RWPE1 (cell line): ENCODE results near the gene VKORC1.

Experiments
- CTCF ChIA-PET: fragments of 350-600 bp; sonication (Branson Sonifier 250); formaldehyde crosslinking; extraction: SDS; loops from one replicate; lab custom pipeline; 2021; lab: Yijun Ruan, JAX
- POLR2A ChIA-PET: fragments of 400-600 bp; formaldehyde crosslinking; extraction: SDS; loops from one replicate; lab custom pipeline; 2020; ENCODE audit warnings: antibody characterized with exemption; ENCODE audit not compliant: low non-redundant PET; lab: Yijun Ruan, JAX
- DNase-seq: peaks from one replicate; pipeline ENCODE4 v3.0.0; 2012; ENCODE audit warnings: low spot score
- H3K27ac ChIP-seq: fragments of 450-650 bp; 2 replicates; pipeline ENCODE4 v1.5.1; 2017
- CTCF ChIP-seq: fragments of 450-650 bp; conservative IDR thresholded peaks from 2 replicates; pipeline ENCODE4 v1.5.1; 2017; ENCODE audit warnings: low read depth, mild to moderate bottlenecking

VKORC1 gene

GRCh38 chr16:31134091-31134571 lies 39.5 kb upstream of the VKORC1 start:
- CTCF ChIA-PET, result interaction anchor here (1.1 to 2.2 kb wide), 2 partner anchors 8 to 13 kb away, joined by 4 to 11 read pairs; no protein-coding TSS in a partner anchor
- H3K27ac ChIP-seq, result peak overlapping the region; percentile 98
- peak; percentile 52 for DNase-seq

GRCh38 chr16:31133046-31133501 lies 38.5 kb upstream of the VKORC1 start:
- POLR2A ChIA-PET, result interaction anchor here (0.6 to 1.4 kb wide), 2 partner anchors 15 to 282 kb away, joined by 3 read pairs; partner anchors contain the start of gene KAT8
- CTCF ChIA-PET, result interaction anchor here (0.6 to 2.2 kb wide), 2 partner anchors 9 to 39 kb away, joined by 4 to 11 read pairs; no protein-coding TSS in a partner anchor
- H3K27ac ChIP-seq, result peak overlapping the region; percentile 98
- TF ChIP-seq CTCF, result no peak
- DNase-seq, result no peak

More at GRCh38 chr16:31134091-31134571, 39.5 kb upstream of the VKORC1 start:
- POLR2A ChIA-PET, result no interaction called here
- TF ChIP-seq CTCF, result no peak

- POLR2A ChIA-PET, result interaction anchor here (1.4 kb wide), 1 partner anchor 15 kb away, joined by 3 read pairs; the partner anchor contains the start of gene KAT8
These were observed 37.8 kb upstream of the VKORC1 start for GRCh38 chr16:31132303-31132979.

GRCh38 chr16:31131841-31132271 lies 37.3 kb upstream of the VKORC1 start:
- no peak for DNase-seq
- H3K27ac ChIP-seq, result peak overlapping the region; percentile 98
- POLR2A ChIA-PET, result interaction anchor here (1.7 to 2.2 kb wide), 2 partner anchors 10 to 14 kb away, joined by 8 to 15 read pairs; partner anchors contain the start of gene KAT8
- TF ChIP-seq CTCF, result no peak
- CTCF ChIA-PET, result interaction anchor here (0.9 kb wide), 1 partner anchor 11 kb away, joined by 4 read pairs; no protein-coding TSS in a partner anchor

More at GRCh38 chr16:31132303-31132979, 37.8 kb upstream of the VKORC1 start:
- DNase-seq, result no peak
- H3K27ac ChIP-seq, result peak overlapping the region; percentile 98
- no peak for TF ChIP-seq CTCF
- CTCF ChIA-PET, result interaction anchor here (0.6 to 2.2 kb wide), 3 partner anchors 10 to 38 kb away, joined by 4 to 11 read pairs (median 4); no protein-coding TSS in a partner anchor

GRCh38 chr16:31131416-31131815 lies 36.8 kb upstream of the VKORC1 start:
- ChIA-PET POLR2A (interaction anchor here (0.6 to 2.2 kb wide), 3 partner anchors 11 to 14 kb away, joined by 5 to 15 read pairs (median 8); partner anchors contain the start of gene KAT8), CTCF (interaction anchor here (0.9 kb wide), 1 partner anchor 11 kb away, joined by 4 read pairs; no protein-coding TSS in a partner anchor)
- DNase-seq, result no peak
- H3K27ac ChIP-seq, result peak overlapping the region; percentile 98
- TF ChIP-seq CTCF, result no peak

GRCh38 chr16:31130899-31131298 lies 36.3 kb upstream of the VKORC1 start:
- CTCF ChIA-PET, result no interaction called here
- DNase-seq, result peak; percentile 85
- no peak for TF ChIP-seq CTCF
- peak overlapping the region; percentile 98 for H3K27ac ChIP-seq
- POLR2A ChIA-PET, result interaction anchor here (0.6 to 2.2 kb wide), 4 partner anchors 11 to 155 kb away, joined by 4 to 15 read pairs (median 6); partner anchors contain the start of gene KAT8
